ENCODE data around the gene BCL2L15.

DNA sequence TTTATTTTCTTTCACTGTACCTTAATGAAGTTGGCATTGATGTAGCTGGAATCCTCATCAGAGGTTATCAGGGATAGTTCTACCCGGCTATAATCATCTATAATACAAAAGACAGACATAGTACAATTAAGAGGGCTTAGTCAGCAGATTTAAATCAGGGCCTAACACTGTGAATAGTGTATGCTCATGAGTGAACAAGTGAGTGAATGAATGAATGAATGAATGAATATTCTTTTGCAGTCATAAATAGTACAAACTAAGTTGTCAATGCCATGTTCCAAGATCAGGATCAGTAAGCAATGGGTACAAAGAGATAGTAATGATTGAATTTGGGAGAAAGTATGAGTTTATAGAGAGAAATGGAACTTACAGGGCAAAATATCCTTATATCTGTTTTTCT lies 28.4 kb downstream of the BCL2L15 start:
- TF ChIP-seq POLR2A (IDR thresholded peaks at IDR 0.05; ENCODE audit: low read length) (no peak), GATA1 (IDR thresholded peaks at IDR 0.05; ENCODE audit: low read depth, low read length) (no peak)
